ENCODE results near the gene BMPR1B. TPM values are rescaled to one million over a fixed set of nuclear protein-coding genes. Genes with fewer than 3 reads are reported as not detected.

The BMPR1B gene
- total RNA-seq, 1 experiment from 2014 or later, result 0.62 TPM

- no peak overlapping the region for H3K27ac ChIP-seq (ENCODE audit: low read length)
- BruUV-seq (replicated peaks), result no TSS peak
- TF ChIP-seq SIN3A (IDR thresholded peaks at IDR 0.05; ENCODE audit: borderline replicate concordance, insufficient read depth, low read depth, low read length) (no peak), POLR2AphosphoS5 (IDR thresholded peaks at IDR 0.05; ENCODE audit: low read depth, low read length) (no peak)
- DNase-seq (ENCODE audit: low read depth, low spot score) (no peak), ATAC-seq (no peak)
- intact Hi-C loops (cut with micrococcal nuclease; ENCODE audit: unreplicated experiment), result no loop called here
- no peaks in the 10 kb centered on the region for H3K27me3 ChIP-seq (ENCODE audit: control insufficient read depth, insufficient read depth, low read length)
- ChIA-PET POLR2A (no interaction called here), CTCF (no interaction called here)
- no peaks in the 10 kb centered on the region for H3K9me3 ChIP-seq (ENCODE audit: control insufficient read depth, insufficient read depth, low read depth, low read length)
- in situ Hi-C loops (cut with HindIII; ENCODE audit: low pct_unique_long_range_greater_than_20kb, low sequenced_read_pairs), result no loop called here
- H3K36me3 ChIP-seq (ENCODE audit: control insufficient read depth, insufficient read depth, low read length), result no peaks in the 10 kb centered on the region
- no peaks in the 10 kb centered on the region for H3K4me1 ChIP-seq (ENCODE audit: control insufficient read depth, insufficient read depth, low read length)
- H3K4me3 ChIP-seq (ENCODE audit: low read depth in 2 of 2, low read length in 2 of 2), result no peak overlapping the region
These were observed 35.0 kb upstream of the BMPR1B start for GRCh38 chr4:94722748-94723147.

GRCh38 chr4:94724016-94724790 is 33.6 kb upstream of the BMPR1B start:
- no peak for DNase-seq (ENCODE audit: low read depth, low spot score)
- Histone ChIP-seq H3K27me3 (ENCODE audit: control insufficient read depth, insufficient read depth, low read length) (no peaks in the 10 kb centered on the region), H3K36me3 (ENCODE audit: control insufficient read depth, insufficient read depth, low read length) (no peaks in the 10 kb centered on the region), H3K4me1 (ENCODE audit: control insufficient read depth, insufficient read depth, low read length) (no peaks in the 10 kb centered on the region), H3K27ac (ENCODE audit: low read length) (no peak overlapping the region), H3K4me3 (ENCODE audit: low read depth in 2 of 2, low read length in 2 of 2) (no peak overlapping the region), H3K9me3 (ENCODE audit: control insufficient read depth, insufficient read depth, low read depth, low read length) (no peaks in the 10 kb centered on the region)
- no peak for ATAC-seq
- no TSS peak for BruUV-seq (replicated peaks)
- POLR2A ChIA-PET, result no interaction called here
- intact Hi-C loops (cut with micrococcal nuclease; ENCODE audit: unreplicated experiment), result no loop called here
- TF ChIP-seq REST (IDR thresholded peaks at IDR 0.05; ENCODE audit: insufficient read depth in 1 of 2, low read depth in 2 of 2, low read length in 1 of 2) (no peak), SIN3A (IDR thresholded peaks at IDR 0.05; ENCODE audit: borderline replicate concordance, insufficient read depth, low read depth, low read length) (no peak), POLR2AphosphoS5 (IDR thresholded peaks at IDR 0.05; ENCODE audit: low read depth, low read length) (no peak), TCF7L2 (IDR thresholded peaks at IDR 0.05; ENCODE audit: low read depth, low read length) (no peak), CTCF (IDR thresholded peaks at IDR 0.05) (no peak)
- in situ Hi-C loops (cut with HindIII; ENCODE audit: low pct_unique_long_range_greater_than_20kb, low sequenced_read_pairs), result no loop called here
- CTCF ChIA-PET, result no interaction called here

GRCh38 chr4:94726524-94727123 is 31.1 kb upstream of the BMPR1B start:
- Histone ChIP-seq H3K4me1 (ENCODE audit: control insufficient read depth, insufficient read depth, low read length) (no peaks in the 10 kb centered on the region), H3K27ac (ENCODE audit: low read length) (no peak overlapping the region), H3K9me3 (ENCODE audit: control insufficient read depth, insufficient read depth, low read depth, low read length) (no peaks in the 10 kb centered on the region), H3K4me3 (ENCODE audit: low read depth in 2 of 2, low read length in 2 of 2) (no peak overlapping the region), H3K27me3 (ENCODE audit: control insufficient read depth, insufficient read depth, low read length) (no peaks in the 10 kb centered on the region), H3K36me3 (ENCODE audit: control insufficient read depth, insufficient read depth, low read length) (no peaks in the 10 kb centered on the region)
- CTCF ChIA-PET, result no interaction called here
- TF ChIP-seq POLR2AphosphoS5 (IDR thresholded peaks at IDR 0.05; ENCODE audit: low read depth, low read length) (no peak), CTCF (IDR thresholded peaks at IDR 0.05) (no peak), TCF7L2 (IDR thresholded peaks at IDR 0.05; ENCODE audit: low read depth, low read length) (no peak), REST (IDR thresholded peaks at IDR 0.05; ENCODE audit: insufficient read depth in 1 of 2, low read depth in 2 of 2, low read length in 1 of 2) (no peak), SIN3A (IDR thresholded peaks at IDR 0.05; ENCODE audit: borderline replicate concordance, insufficient read depth, low read depth, low read length) (no peak)
- in situ Hi-C loops (cut with HindIII; ENCODE audit: low pct_unique_long_range_greater_than_20kb, low sequenced_read_pairs) (no loop called here), intact Hi-C loops (cut with micrococcal nuclease; ENCODE audit: unreplicated experiment) (no loop called here)
- no TSS peak for BruUV-seq (replicated peaks)
- ATAC-seq (no peak), DNase-seq (ENCODE audit: low read depth, low spot score) (no peak)
- POLR2A ChIA-PET, result no interaction called here
